Fibroblast of villous mesenchyme (primary cell): ENCODE results near the gene SERPINA6. TPM values are rescaled to one million over a fixed set of nuclear protein-coding genes. Genes with fewer than 3 reads are reported as not detected.

Experiments
- DNase-seq: peaks from one replicate; pipeline ENCODE4 v3.0.0-alpha.2; 2010; ENCODE audit warnings: low read depth
- H3K4me3 ChIP-seq: 2 replicates; pipeline ENCODE4 v1.5.1; 2011; ENCODE audit warnings: low read depth, mild to moderate bottlenecking, low read length
- total RNA-seq: library from RNA; depleted of rRNA; stranded (reverse); fragments of >200 nt; gene quantifications from 2 replicates; pipeline ENCODE4 v1.2.3, GENCODE V29; 2012
- TF ChIP-seq, protein P1 (sequence below): IDR thresholded peaks from 2 replicates; pipeline ENCODE4 v1.5.1; 2012; ENCODE audit warnings: low read depth, mild to moderate bottlenecking, low read length; ENCODE audit not compliant: insufficient read depth

The SERPINA6 gene
- total RNA-seq, 1 donor = not detected

DNA sequence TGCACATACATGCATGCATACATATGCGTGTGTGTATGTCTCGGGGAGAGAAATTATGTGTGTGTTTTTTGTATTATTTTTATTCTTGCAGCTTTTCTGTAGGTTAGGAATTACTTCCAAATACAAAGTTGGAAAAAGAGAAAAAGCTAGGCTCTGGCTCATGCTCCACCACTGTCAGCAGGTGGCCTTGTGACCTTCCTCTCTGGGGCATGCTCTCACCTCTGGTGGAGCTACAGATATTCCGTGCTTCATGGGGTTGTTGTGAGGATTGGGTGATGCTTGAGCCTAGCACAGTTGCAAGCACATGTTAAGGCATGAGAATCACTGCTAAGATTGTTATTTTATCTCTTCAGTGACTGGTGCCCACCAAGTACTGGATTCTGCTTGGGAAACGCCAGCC, 6.7 kb upstream of the SERPINA6 start:
- DNase-seq = no peak
- H3K4me3 ChIP-seq = no peak overlapping the region
- TF ChIP-seq, protein P1, sequence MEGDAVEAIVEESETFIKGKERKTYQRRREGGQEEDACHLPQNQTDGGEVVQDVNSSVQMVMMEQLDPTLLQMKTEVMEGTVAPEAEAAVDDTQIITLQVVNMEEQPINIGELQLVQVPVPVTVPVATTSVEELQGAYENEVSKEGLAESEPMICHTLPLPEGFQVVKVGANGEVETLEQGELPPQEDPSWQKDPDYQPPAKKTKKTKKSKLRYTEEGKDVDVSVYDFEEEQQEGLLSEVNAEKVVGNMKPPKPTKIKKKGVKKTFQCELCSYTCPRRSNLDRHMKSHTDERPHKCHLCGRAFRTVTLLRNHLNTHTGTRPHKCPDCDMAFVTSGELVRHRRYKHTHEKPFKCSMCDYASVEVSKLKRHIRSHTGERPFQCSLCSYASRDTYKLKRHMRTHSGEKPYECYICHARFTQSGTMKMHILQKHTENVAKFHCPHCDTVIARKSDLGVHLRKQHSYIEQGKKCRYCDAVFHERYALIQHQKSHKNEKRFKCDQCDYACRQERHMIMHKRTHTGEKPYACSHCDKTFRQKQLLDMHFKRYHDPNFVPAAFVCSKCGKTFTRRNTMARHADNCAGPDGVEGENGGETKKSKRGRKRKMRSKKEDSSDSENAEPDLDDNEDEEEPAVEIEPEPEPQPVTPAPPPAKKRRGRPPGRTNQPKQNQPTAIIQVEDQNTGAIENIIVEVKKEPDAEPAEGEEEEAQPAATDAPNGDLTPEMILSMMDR = no peak

DNA sequence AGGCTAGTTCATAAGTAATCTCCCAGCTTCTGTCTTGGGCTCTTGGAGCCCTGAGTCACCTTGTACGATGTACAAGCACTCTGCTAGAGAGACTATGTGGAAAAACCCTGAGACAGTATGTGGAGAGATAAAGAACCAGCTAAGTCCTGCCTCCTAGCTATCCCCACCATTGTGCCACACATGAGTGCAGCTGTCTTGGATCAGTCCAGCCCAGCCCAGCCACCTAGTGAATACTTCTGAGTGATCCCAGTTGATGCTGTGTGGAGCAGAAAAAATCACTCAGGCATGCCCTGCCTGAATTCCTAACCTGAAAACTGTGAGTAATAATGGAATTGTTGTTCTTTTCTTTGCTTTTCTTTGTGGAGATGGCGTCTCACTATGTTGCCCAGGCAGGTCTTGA, 5.1 kb upstream of the SERPINA6 start:
- no peak overlapping the region for H3K4me3 ChIP-seq
- no peak for DNase-seq
- TF ChIP-seq, protein P1 = no peak

DNA sequence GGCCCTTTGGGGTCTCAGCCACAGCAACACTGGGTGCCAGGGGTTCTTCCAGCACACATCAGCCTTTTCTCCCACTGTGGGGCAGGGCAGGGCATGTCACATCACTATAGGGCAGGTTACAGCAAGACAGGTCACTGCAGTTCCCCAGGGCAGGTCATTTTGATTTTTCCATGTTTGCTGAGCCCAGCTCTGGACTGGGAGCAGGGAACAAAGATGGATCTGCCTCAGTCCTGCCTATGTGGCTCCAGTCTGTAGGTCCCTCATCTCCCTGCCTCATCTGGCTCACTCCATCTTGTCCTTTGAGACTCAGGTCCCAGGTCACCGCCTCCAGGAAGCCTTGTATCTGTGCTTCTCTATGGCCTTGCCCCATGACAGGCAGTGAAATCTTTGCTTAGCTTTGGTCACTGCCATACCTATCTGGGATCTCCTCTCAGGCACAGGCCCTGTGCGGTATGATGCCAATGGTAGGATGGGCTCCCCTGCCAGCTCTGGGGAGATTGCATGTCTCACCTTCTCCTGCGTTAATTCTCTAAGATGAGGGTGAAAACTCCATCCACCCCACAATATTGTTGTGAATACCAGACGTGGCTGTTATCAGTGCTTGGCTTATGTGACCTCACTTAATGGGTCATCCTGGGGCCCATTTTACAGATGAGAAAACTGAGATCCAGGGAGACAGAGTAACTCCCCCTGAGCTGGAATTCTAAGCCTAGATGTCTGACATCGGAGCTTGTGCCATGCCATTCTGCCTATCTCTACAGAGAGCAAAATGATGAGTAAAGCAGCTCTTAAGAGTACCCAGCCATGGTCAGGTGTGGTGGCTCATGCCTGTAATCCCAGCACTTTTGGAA, 1.5 kb downstream of the SERPINA6 start:
- TF ChIP-seq, protein P1 = no peak
- DNase-seq = no peak
- H3K4me3 ChIP-seq = no peak overlapping the region

- TF ChIP-seq, protein P1 = no peak
- DNase-seq = no peak
- H3K4me3 ChIP-seq = no peak overlapping the region
These were observed 2.9 kb downstream of the SERPINA6 start for GRCh38 chr14:94320243-94320642.

DNA sequence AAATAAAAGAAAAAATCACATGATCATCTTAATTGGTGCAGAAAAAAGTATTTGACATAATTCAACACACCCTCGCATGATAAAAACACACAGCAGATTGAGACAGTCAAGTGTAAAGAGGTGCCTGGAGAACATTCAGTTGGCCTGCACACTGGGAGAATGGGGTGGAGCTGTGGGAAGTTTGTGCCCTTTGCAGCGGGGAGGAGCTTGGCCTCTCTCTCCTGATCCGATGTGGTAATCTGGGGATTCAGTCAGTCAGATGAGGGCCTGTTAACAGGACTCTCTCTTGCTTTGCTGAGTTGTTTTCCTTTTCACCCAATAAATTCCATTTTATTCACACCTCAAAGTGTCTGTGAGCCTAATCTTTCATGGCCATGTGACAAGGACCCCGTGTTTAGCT, 5.9 kb downstream of the SERPINA6 start:
- TF ChIP-seq, protein P1 = no peak
- peak; percentile 25 for DNase-seq
- no peak overlapping the region for H3K4me3 ChIP-seq

GRCh38 chr14:94316692-94317091, 6.4 kb downstream of the SERPINA6 start:
- H3K4me3 ChIP-seq = no peak overlapping the region
- TF ChIP-seq, protein P1 = no peak
- DNase-seq = no peak
